K562 (cell line): ENCODE results near the gene CXCL14.

Experiments
- EZH2 ChIP-seq: IDR thresholded peaks from 2 replicates; pipeline ENCODE4 v1.6.1; 2012; ENCODE audit warnings: low read depth, mild to moderate bottlenecking, inconsistent platforms, low read length, borderline replicate concordance
- ZNF274 ChIP-seq: IDR thresholded peaks from 2 replicates; pipeline ENCODE4 v1.6.1; 2011; ENCODE audit warnings: low read depth, mild to moderate bottlenecking, low read length, moderate library complexity, borderline replicate concordance

GRCh38 chr5:135571902-135572301, 6.9 kb downstream of the CXCL14 start:
- TF ChIP-seq ZNF274: no peak
- no peak for TF ChIP-seq EZH2
